Measurements from ENCODE around the gene MREG.

DNA sequence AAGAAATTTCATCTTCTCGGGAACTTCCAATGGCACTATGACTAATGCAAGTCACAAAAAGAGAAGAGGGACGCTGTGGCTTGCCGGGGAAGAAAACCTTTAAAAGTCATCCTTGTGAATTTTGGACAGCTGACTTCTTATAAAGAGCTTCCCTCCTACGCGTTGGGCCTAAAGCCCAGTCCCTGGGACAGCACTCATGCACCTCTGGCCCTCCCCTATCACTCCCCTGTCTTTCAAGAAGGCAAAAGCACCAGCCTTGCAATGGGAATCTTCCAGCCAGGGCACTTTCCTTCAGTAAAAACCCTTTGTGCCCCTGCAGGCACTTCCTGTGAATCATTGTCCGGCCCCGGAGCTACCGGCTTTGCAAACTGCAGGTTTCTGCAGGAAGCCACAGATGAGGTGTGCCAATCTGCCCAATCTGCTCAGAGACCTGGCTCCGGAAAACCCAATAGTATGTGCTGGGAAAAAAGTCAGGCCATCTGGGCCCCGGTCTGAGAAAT is 7.1 kb downstream of the MREG start:
- TF ChIP-seq, protein P1, sequence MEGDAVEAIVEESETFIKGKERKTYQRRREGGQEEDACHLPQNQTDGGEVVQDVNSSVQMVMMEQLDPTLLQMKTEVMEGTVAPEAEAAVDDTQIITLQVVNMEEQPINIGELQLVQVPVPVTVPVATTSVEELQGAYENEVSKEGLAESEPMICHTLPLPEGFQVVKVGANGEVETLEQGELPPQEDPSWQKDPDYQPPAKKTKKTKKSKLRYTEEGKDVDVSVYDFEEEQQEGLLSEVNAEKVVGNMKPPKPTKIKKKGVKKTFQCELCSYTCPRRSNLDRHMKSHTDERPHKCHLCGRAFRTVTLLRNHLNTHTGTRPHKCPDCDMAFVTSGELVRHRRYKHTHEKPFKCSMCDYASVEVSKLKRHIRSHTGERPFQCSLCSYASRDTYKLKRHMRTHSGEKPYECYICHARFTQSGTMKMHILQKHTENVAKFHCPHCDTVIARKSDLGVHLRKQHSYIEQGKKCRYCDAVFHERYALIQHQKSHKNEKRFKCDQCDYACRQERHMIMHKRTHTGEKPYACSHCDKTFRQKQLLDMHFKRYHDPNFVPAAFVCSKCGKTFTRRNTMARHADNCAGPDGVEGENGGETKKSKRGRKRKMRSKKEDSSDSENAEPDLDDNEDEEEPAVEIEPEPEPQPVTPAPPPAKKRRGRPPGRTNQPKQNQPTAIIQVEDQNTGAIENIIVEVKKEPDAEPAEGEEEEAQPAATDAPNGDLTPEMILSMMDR (IDR thresholded peaks at IDR 0.05): no peak
- TF ChIP-seq POLR2A (IDR thresholded peaks at IDR 0.05): no peak

All from lower leg skin (tissue), 3 donors.